Measurements from ENCODE around the gene ASTE1. TPM values are rescaled to one million over a fixed set of nuclear protein-coding genes. Genes with fewer than 3 reads are reported as not detected.

Gene ASTE1
- total RNA-seq, 1 experiment from 2014 or later = 2.4 TPM

DNA sequence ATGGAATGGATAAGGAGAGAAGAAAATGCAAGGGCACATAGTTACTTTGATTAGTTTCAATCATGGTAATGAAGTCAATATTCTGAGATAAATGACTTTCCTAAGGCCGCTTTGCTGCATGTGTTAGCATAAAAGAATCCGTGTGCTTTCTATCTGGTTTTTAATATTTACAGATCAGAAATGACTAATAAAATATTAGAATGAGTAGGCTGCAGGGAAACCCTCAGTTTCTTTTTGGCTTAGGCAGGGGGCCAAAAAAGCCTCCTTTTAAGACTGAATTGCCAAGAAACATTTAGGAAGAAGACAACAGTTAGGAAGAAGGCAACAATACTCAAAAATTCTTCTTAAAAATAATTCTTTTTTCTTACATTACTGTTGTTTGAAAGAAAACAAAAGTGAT lies 11.7 kb upstream of the ASTE1 start:
- no TSS peak for BruUV-seq (replicated peaks)
- intact Hi-C loops (cut with micrococcal nuclease) = loop anchor here (10.0 kb wide), 3 partner anchors 616 to 1146 kb away; no protein-coding TSS in a partner anchor
- H4K20me1 ChIP-seq (ENCODE audit: insufficient read depth) = no peaks in the 10 kb centered on the region
- DNase-seq (ENCODE audit: low read depth, low spot score) (no peak), ATAC-seq (no peak)
- H3K79me2 ChIP-seq (ENCODE audit: insufficient read depth, low read length) = no peaks in the 10 kb centered on the region
- H3K27ac ChIP-seq (ENCODE audit: low read depth, low read length) = no peak overlapping the region
- no peaks in the 10 kb centered on the region for H3K36me3 ChIP-seq (ENCODE audit: control insufficient read depth in 1 of 2, insufficient read depth in 2 of 2, low read length in 2 of 2)
- TF ChIP-seq, protein P1, sequence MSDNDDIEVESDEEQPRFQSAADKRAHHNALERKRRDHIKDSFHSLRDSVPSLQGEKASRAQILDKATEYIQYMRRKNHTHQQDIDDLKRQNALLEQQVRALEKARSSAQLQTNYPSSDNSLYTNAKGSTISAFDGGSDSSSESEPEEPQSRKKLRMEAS (IDR thresholded peaks at IDR 0.05) = no peak
- TF ChIP-seq ZBTB33 (IDR thresholded peaks at IDR 0.05; ENCODE audit: extremely low read depth, insufficient replicate concordance, low read length) (no peak), CTCF (IDR thresholded peaks at IDR 0.05 in 2 of 3, conservative IDR thresholded peaks at IDR 0.05 in 1 of 3; ENCODE audit: borderline replicate concordance in 1 of 3, insufficient read depth in 1 of 3, low read depth in 2 of 3, low read length in 2 of 3) (no peak), EGR1 (IDR thresholded peaks at IDR 0.05; ENCODE audit: low read depth) (no peak), SP1 (IDR thresholded peaks at IDR 0.05; ENCODE audit: low read depth) (no peak), ZNF274 (IDR thresholded peaks at IDR 0.05; ENCODE audit: low read depth, low read length) (no peak), ZFX (IDR thresholded peaks at IDR 0.05) (no peak), RAD21 (IDR thresholded peaks at IDR 0.05; ENCODE audit: low read depth) (no peak), ELF1 (IDR thresholded peaks at IDR 0.05; ENCODE audit: borderline replicate concordance, low read depth) (no peak), POLR2AphosphoS5 (IDR thresholded peaks at IDR 0.05; ENCODE audit: low read depth, low read length) (no peak), SIN3A (IDR thresholded peaks at IDR 0.05; ENCODE audit: low read depth) (no peak), CBX3 (IDR thresholded peaks at IDR 0.05; ENCODE audit: low read depth) (no peak), TCF7L2 (IDR thresholded peaks at IDR 0.05; ENCODE audit: borderline replicate concordance, extremely low read depth, insufficient read depth, insufficient read length) (no peak), EZH2phosphoT487 (IDR thresholded peaks at IDR 0.05; ENCODE audit: borderline replicate concordance) (no peak), JUND (IDR thresholded peaks at IDR 0.05) (no peak), FOSL1 (IDR thresholded peaks at IDR 0.05; ENCODE audit: low read depth) (no peak)
- TF ChIP-seq, protein P2, sequence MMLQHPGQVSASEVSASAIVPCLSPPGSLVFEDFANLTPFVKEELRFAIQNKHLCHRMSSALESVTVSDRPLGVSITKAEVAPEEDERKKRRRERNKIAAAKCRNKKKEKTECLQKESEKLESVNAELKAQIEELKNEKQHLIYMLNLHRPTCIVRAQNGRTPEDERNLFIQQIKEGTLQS (IDR thresholded peaks at IDR 0.05) = no peak
- H3K27me3 ChIP-seq (ENCODE audit: insufficient read depth, low read length) = no peaks in the 10 kb centered on the region
- no peak overlapping the region for H2AFZ ChIP-seq (ENCODE audit: low read depth, low read length, poor library complexity, severe bottlenecking)
- no peak overlapping the region for H3K9ac ChIP-seq (ENCODE audit: low read length)
- H3K9me2 ChIP-seq (ENCODE audit: insufficient read depth) = no peaks in the 10 kb centered on the region
- no peaks in the 10 kb centered on the region for H3K9me3 ChIP-seq (ENCODE audit: control insufficient read depth in 1 of 2, insufficient read depth in 1 of 2, low read depth in 1 of 2, low read length in 2 of 2)
- no peak overlapping the region for H3K4me2 ChIP-seq (ENCODE audit: low read length)
- no peaks in the 10 kb centered on the region for H3K4me1 ChIP-seq (ENCODE audit: control insufficient read depth in 1 of 2, insufficient read depth in 2 of 2, low read length in 2 of 2)
- CTCF ChIA-PET = no interaction called here
- H3K4me3 ChIP-seq (replicated peaks in 1 of 2; ENCODE audit: low read depth in 1 of 2, low read length in 2 of 2) = no peak overlapping the region
- POLR2A ChIA-PET = no interaction called here
- RAD21 ChIA-PET (ENCODE audit: low non-redundant PET in 1 of 2, low total read pairs in 2 of 2, uncharacterized antibody in 2 of 2, unreplicated experiment in 2 of 2) = no interaction called here
